Endometrial microvascular endothelial cells (primary cell): Measurements from ENCODE around the gene EPHA5. TPM values are rescaled to one million over a fixed set of nuclear protein-coding genes. Genes with fewer than 3 reads are reported as not detected.
"Not testable (repeated sequence)": the region's sequence is repeated elsewhere in the genome, so short reads cannot be mapped to it uniquely, and the experiment has no call there.

Experiments
- in situ Hi-C: cut with HindIII; loops from 2 replicates; pipeline ENCODE4 v1.10.0; 2017; ENCODE audit warnings: low sequenced_read_pairs, low pct_unique_long_range_greater_than_20kb; ENCODE audit errors: inconsistent ontology term
- total RNA-seq: library from RNA; depleted of rRNA; stranded (reverse); fragments of >200 nt; gene quantifications from one replicate; pipeline ENCODE4 v1.2.3, GENCODE V29; 2015; ENCODE audit errors: inconsistent ontology term

Gene EPHA5
- total RNA-seq, 1 donor from 2014 or later = under 0.01 TPM

- in situ Hi-C loops = no loop called here
These were observed 359.7 kb downstream of the EPHA5 start for GRCh38 chr4:65310586-65310985.

GRCh38 chr4:65308626-65309025, 361.7 kb downstream of the EPHA5 start:
- in situ Hi-C loops = not testable (repeated sequence)

GRCh38 chr4:65302145-65302544, 368.1 kb downstream of the EPHA5 start:
- in situ Hi-C loops = no loop called here

GRCh38 chr4:65296246-65296645, 374.0 kb downstream of the EPHA5 start:
- in situ Hi-C loops = no loop called here

GRCh38 chr4:65287071-65287470, 383.2 kb downstream of the EPHA5 start:
- in situ Hi-C loops = no loop called here
